GM23338 (cell line): ENCODE measurements around the gene ABO. TPM values are rescaled to one million over a fixed set of nuclear protein-coding genes. Genes with fewer than 3 reads are reported as not detected.
"Not testable (repeated sequence)": the region's sequence is repeated elsewhere in the genome, so short reads cannot be mapped to it uniquely, and the experiment has no call there.

Experiments used
- ATAC-seq: fragments of 200-7000 bp; cut with Tn5 transposase; 3 replicates; pipeline ENCODE4 v1.9.1; 2020
- DNase-seq: peaks from one replicate; pipeline ENCODE4 v3.0.0-alpha.2; 2015; ENCODE audit warnings: low spot score
- H2AFZ ChIP-seq: fragments of 200-600 bp; sonication (generic); 2 replicates; pipeline ENCODE4 v1.8.0; 2016; ENCODE audit warnings: antibody characterized with exemption, mild to moderate bottlenecking, moderate library complexity
- H3F3A ChIP-seq: fragments of 200-600 bp; sonication (generic); replicated peaks from 2 replicates; pipeline ENCODE4 v1.8.0; 2017; ENCODE audit warnings: antibody characterized with exemption, mixed run types, low read depth
- H3K27ac ChIP-seq: fragments of 200-600 bp; sonication (generic); 2 replicates; pipeline ENCODE4 v1.6.1; 2016; ENCODE audit warnings: low read depth
- H3K27me3 ChIP-seq: fragments of 200-600 bp; sonication (generic); 2 replicates; pipeline ENCODE4 v1.8.0; 2016; ENCODE audit warnings: mild to moderate bottlenecking, mixed run types, moderate library complexity; ENCODE audit not compliant: insufficient read depth
- H3K36me3 ChIP-seq: fragments of 200-600 bp; sonication (generic); 2 replicates; pipeline ENCODE4 v1.8.0; 2016; ENCODE audit warnings: mild to moderate bottlenecking; ENCODE audit not compliant: insufficient read depth
- H3K4me1 ChIP-seq: fragments of 200-600 bp; sonication (generic); 2 replicates; pipeline ENCODE4 v1.8.0; 2016; ENCODE audit warnings: mild to moderate bottlenecking, moderate library complexity; ENCODE audit not compliant: insufficient read depth
- H3K4me2 ChIP-seq: fragments of 200-600 bp; sonication (generic); 2 replicates; pipeline ENCODE4 v1.7.1; 2017; ENCODE audit warnings: mixed run types
- H3K4me3 ChIP-seq: fragments of 200-600 bp; sonication (generic); 2 replicates; pipeline ENCODE4 v1.6.1; 2016; ENCODE audit warnings: mixed run types
- H3K79me2 ChIP-seq: fragments of 200-600 bp; sonication (generic); replicated peaks from 2 replicates; pipeline ENCODE4 v1.8.0; 2017; ENCODE audit warnings: mild to moderate bottlenecking; ENCODE audit not compliant: insufficient read depth
- H3K9me2 ChIP-seq: fragments of 200-600 bp; sonication (generic); 2 replicates; pipeline ENCODE4 v1.8.0; 2017; ENCODE audit not compliant: insufficient read depth
- H4K20me1 ChIP-seq: fragments of 200-600 bp; sonication (generic); replicated peaks from 2 replicates; pipeline ENCODE4 v1.8.0; 2017; ENCODE audit warnings: mild to moderate bottlenecking; ENCODE audit not compliant: insufficient read depth
- H3K27ac Mint-ChIP-seq: 2 replicates; pipeline ENCODE4 v1.8.0; 2020; ENCODE audit warnings: inconsistent platforms, mild to moderate bottlenecking, moderate library complexity, mixed read lengths
- H3K27me3 Mint-ChIP-seq: 3 replicates; pipeline ENCODE4 v1.8.0; 2022; ENCODE audit warnings: low read depth, mild to moderate bottlenecking, moderate library complexity, mixed read lengths, inconsistent platforms; ENCODE audit not compliant: insufficient read depth, poor library complexity
- H3K36me3 Mint-ChIP-seq: 3 replicates; pipeline ENCODE4 v1.8.0; 2021; ENCODE audit warnings: low read depth, mild to moderate bottlenecking, inconsistent platforms, moderate library complexity, mixed read lengths
- H3K4me1 Mint-ChIP-seq: 3 replicates; pipeline ENCODE4 v1.8.0; 2020; ENCODE audit warnings: mild to moderate bottlenecking, inconsistent platforms, mixed read lengths
- H3K4me3 Mint-ChIP-seq: 3 replicates; pipeline ENCODE4 v1.8.0; 2021; ENCODE audit warnings: moderate library complexity, mild to moderate bottlenecking, inconsistent platforms, mixed read lengths
- H3K9me3 Mint-ChIP-seq: 3 replicates; pipeline ENCODE4 v1.8.0; 2020; ENCODE audit warnings: moderate library complexity, mild to moderate bottlenecking, inconsistent platforms, mixed read lengths
- CREB1 ChIP-seq: fragments of 250-450 bp; sonication (Bioruptor Pico); IDR thresholded peaks from 2 replicates; pipeline ENCODE4 v1.5.0; 2020; ENCODE audit warnings: low read depth, mild to moderate bottlenecking, moderate library complexity
- CTCF ChIP-seq, 2 experiments: fragments of 200-600 bp in 1 of 2; sonication (generic) in 1 of 2; conservative IDR thresholded peaks; 2 replicates each; pipeline versions ENCODE4 v1.5.1 to v1.6.1; 2016 to 2017; ENCODE audit warnings: antibody characterized with exemption in 2 of 2, low read depth in 2 of 2, mild to moderate bottlenecking in 2 of 2, moderate library complexity in 1 of 2
- ETS1 ChIP-seq: IDR thresholded peaks from 2 replicates; pipeline ENCODE4 v1.6.1; 2016; ENCODE audit warnings: antibody characterized with exemption
- POLR2AphosphoS5 ChIP-seq: IDR thresholded peaks from 2 replicates; pipeline ENCODE4 v1.6.1; 2016; ENCODE audit warnings: antibody characterized with exemption, low read depth
- ZNF114 ChIP-seq: fragments of 250-450 bp; sonication (Bioruptor Pico); IDR thresholded peaks from 2 replicates; pipeline ENCODE4 v1.5.0; 2020; ENCODE audit warnings: mild to moderate bottlenecking, moderate library complexity
- ZNF331 ChIP-seq: fragments of 250-450 bp; sonication (Bioruptor Pico); IDR thresholded peaks from 2 replicates; pipeline ENCODE4 v1.5.0; 2020; ENCODE audit warnings: low read depth, mild to moderate bottlenecking, moderate library complexity
- polyA plus RNA-seq: library from polyadenylated mRNA; unstranded; fragments of >200 nt; fragmentation: Nextera tagmentation; extraction: Ambion mirVana; gene quantifications from 2 replicates; pipeline ENCODE4 v1.2.1, GENCODE V29; 2016
- total RNA-seq: library from RNA; depleted of rRNA; stranded (reverse); fragments of >200 nt; shearing (Covaris generic); gene quantifications from 2 replicates; pipeline ENCODE4 v1.2.3, GENCODE V29; 2014

The ABO gene
- total and polyA plus RNA-seq, 2 experiments from 2014 or later = 0.28 to 0.34 TPM

GRCh38 chr9:133321411-133321935 lies 46.5 kb upstream of the ABO start (continued):
- TF ChIP-seq ZNF114 (no peak), ZNF331 (CRISPR knock-in tag) (no peak), POLR2AphosphoS5 (no peak), CREB1 (CRISPR knock-in tag) (no peak), CTCF (conservative IDR thresholded peaks at IDR 0.05; ENCODE audit: low read depth in 2 of 2) (no peak)

GRCh38 chr9:133320421-133320881 lies 45.5 kb upstream of the ABO start:
- no peaks in the 10 kb centered on the region for H3K9me2 ChIP-seq

GRCh38 chr9:133317551-133317950 lies 42.5 kb upstream of the ABO start:
- not testable (repeated sequence) for ATAC-seq, H3K9me2 ChIP-seq, H3K36me3 ChIP-seq, H3K9me3 Mint-ChIP-seq, H2AFZ ChIP-seq, H4K20me1 ChIP-seq, H3K4me1 ChIP-seq, H3K4me2 ChIP-seq, H3K27ac ChIP-seq, H3K27me3 Mint-ChIP-seq, H3K79me2 ChIP-seq, H3K27me3 ChIP-seq, H3K4me1 Mint-ChIP-seq, H3F3A ChIP-seq, H3K4me3 Mint-ChIP-seq, DNase-seq, H3K27ac Mint-ChIP-seq, H3K4me3 ChIP-seq, H3K36me3 Mint-ChIP-seq

More at GRCh38 chr9:133320421-133320881, 45.5 kb upstream of the ABO start:
- Mint-ChIP-seq H3K9me3 (peaks cover 24% of the 10 kb centered on the region), H3K4me3 (no peak overlapping the region), H3K27ac (no peak overlapping the region), H3K36me3 (peaks cover 7% of the 10 kb centered on the region; the same call in 2 of the 3 replicates), H3K27me3 (peaks cover 12% of the 10 kb centered on the region), H3K4me1 (no peaks in the 10 kb centered on the region)
- Histone ChIP-seq H3K36me3 (no peaks in the 10 kb centered on the region), H3K79me2 (no peaks in the 10 kb centered on the region), H3K4me3 (no peak overlapping the region), H3K4me1 (no peaks in the 10 kb centered on the region), H4K20me1 (no peaks in the 10 kb centered on the region), H3K27me3 (no peaks in the 10 kb centered on the region), H3F3A (no peaks in the 10 kb centered on the region), H3K27ac (no peak overlapping the region), H3K4me2 (no peak overlapping the region), H2AFZ (no peak overlapping the region; the same call in 1 of the 2 replicates)
- ATAC-seq = peak; percentile 94
- peak; percentile 40 to 61 for TF ChIP-seq CTCF (conservative IDR thresholded peaks at IDR 0.05; ENCODE audit: low read depth in 2 of 2)
- no peak for TF ChIP-seq ETS1
- DNase-seq = peak; percentile 66
